Lower lobe of right lung (tissue), 2 donors: Measurements from ENCODE around the gene NTM. TPM values are rescaled to one million over a fixed set of nuclear protein-coding genes. Genes with fewer than 3 reads are reported as not detected.

Experiments used
- ATAC-seq, 2 donors: fragments of 200-7000 bp; cut with Tn5 transposase; one replicate each; pipeline ENCODE4 v1.9.1; 2020 to 2022; ENCODE audit warnings: mild to moderate bottlenecking in 2 of 2, moderate library complexity in 2 of 2
- DNase-seq: peaks from one replicate; pipeline ENCODE4 v3.0.0-alpha.2; 2020
- H3K27ac ChIP-seq: fragments of 200-600 bp; one replicate; pipeline ENCODE4 v1.8.0; 2022
- H3K27me3 ChIP-seq: fragments of 200-600 bp; one replicate; pipeline ENCODE4 v1.8.0; 2022; ENCODE audit warnings: low read depth
- H3K36me3 ChIP-seq: fragments of 200-600 bp; one replicate; pipeline ENCODE4 v1.8.0; 2022; ENCODE audit warnings: mild to moderate bottlenecking
- H3K4me1 ChIP-seq: fragments of 200-600 bp; one replicate; pipeline ENCODE4 v1.8.0; 2022
- H3K4me3 ChIP-seq: fragments of 200-600 bp; one replicate; pipeline ENCODE4 v1.8.0; 2022; ENCODE audit warnings: mild to moderate bottlenecking
- H3K9me3 ChIP-seq: fragments of 200-600 bp; one replicate; pipeline ENCODE4 v1.8.0; 2022
- intact Hi-C: fragments of 100-400 bp; cut with DNase I; formaldehyde crosslinking; loops from one replicate; pipeline ENCODE4 v1.11.0; 2022
- total RNA-seq: library from RNA; stranded (reverse); fragmentation: NEBNext Ultra II Directional; extraction: Animal tissue kit (Norgen Biotek cat#: 25700); gene quantifications from one replicate; pipeline ENCODE4 v1.2.1, GENCODE V29; 2021
- TF ChIP-seq, protein P1 (sequence below): fragments of 200-600 bp; IDR thresholded peaks from one replicate; pipeline ENCODE4 v1.8.0; 2022; ENCODE audit warnings: antibody characterized with exemption, mild to moderate bottlenecking
- donor health status: DM: no; HTN: yes; CAD: no; lungs with severe emphysema.

Gene NTM
- total RNA-seq, 1 donor from 2014 or later, result 2.3 TPM

DNA sequence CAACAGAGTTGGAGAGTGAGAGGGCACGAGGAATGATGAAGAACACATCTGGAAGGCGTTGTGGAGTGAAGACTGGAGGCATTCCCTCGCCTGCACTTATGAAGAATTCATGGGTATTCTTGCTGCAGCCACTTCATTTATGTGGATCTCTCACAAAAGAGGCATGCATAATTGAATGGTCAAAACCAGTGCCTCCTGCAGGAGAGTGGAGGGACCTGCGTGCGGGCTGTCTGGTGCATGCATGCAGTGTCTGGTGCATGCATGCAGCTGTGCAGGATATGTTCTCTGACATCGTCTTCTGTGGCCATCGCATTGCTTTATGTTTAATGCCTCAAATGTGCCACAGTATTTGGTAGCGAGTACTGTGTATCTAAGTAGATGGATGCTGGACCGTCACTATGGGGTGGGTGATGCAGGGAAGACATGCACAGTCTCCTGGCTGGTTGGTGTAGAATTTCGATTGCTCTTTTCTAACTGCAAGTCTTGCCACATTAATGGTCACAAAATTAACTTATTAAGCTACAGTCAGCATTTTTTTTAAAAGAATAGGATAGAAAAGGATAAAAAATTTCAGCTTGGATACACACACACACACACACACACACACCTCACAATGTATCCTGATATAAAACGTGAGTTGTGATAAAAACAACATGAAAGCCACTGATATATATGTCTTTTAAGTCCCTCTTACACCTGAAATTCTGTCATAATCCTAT is 20.9 kb upstream of the NTM start:
- TF ChIP-seq, protein P1, sequence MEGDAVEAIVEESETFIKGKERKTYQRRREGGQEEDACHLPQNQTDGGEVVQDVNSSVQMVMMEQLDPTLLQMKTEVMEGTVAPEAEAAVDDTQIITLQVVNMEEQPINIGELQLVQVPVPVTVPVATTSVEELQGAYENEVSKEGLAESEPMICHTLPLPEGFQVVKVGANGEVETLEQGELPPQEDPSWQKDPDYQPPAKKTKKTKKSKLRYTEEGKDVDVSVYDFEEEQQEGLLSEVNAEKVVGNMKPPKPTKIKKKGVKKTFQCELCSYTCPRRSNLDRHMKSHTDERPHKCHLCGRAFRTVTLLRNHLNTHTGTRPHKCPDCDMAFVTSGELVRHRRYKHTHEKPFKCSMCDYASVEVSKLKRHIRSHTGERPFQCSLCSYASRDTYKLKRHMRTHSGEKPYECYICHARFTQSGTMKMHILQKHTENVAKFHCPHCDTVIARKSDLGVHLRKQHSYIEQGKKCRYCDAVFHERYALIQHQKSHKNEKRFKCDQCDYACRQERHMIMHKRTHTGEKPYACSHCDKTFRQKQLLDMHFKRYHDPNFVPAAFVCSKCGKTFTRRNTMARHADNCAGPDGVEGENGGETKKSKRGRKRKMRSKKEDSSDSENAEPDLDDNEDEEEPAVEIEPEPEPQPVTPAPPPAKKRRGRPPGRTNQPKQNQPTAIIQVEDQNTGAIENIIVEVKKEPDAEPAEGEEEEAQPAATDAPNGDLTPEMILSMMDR, result no peak
- ATAC-seq (no peak), DNase-seq (no peak)
- Histone ChIP-seq H3K27me3 (no peaks in the 10 kb centered on the region), H3K27ac (no peak overlapping the region), H3K4me1 (no peaks in the 10 kb centered on the region), H3K4me3 (no peak overlapping the region), H3K36me3 (no peaks in the 10 kb centered on the region), H3K9me3 (no peaks in the 10 kb centered on the region)
- intact Hi-C loops, result no loop called here

DNA sequence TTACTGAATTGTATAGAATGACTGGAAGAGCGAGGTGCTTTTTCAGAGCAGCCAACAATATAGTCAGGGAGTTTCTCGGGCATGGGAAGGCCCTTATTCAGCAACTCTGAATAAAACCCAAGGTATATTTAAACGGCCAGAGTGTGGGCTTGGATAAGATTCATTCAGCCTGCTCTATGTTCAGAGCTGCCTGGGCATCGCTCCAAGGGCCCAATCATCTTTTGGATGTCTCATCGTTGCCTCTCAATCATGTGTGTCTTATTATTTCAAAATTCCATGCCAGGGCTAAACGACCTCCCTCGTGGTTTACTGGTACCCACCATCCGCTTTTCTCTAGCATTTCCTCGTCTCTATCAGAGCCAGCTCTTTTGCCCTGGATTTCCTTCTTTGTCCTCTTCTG is 19.5 kb upstream of the NTM start:
- no peaks in the 10 kb centered on the region for H3K4me1 ChIP-seq
- H3K9me3 ChIP-seq, result no peaks in the 10 kb centered on the region
- no peak for ATAC-seq
- H3K4me3 ChIP-seq, result no peak overlapping the region
- no peak overlapping the region for H3K27ac ChIP-seq
- no peaks in the 10 kb centered on the region for H3K36me3 ChIP-seq
- H3K27me3 ChIP-seq, result no peaks in the 10 kb centered on the region
- DNase-seq, result no peak
- TF ChIP-seq, protein P1, result no peak
- intact Hi-C loops, result no loop called here

DNA sequence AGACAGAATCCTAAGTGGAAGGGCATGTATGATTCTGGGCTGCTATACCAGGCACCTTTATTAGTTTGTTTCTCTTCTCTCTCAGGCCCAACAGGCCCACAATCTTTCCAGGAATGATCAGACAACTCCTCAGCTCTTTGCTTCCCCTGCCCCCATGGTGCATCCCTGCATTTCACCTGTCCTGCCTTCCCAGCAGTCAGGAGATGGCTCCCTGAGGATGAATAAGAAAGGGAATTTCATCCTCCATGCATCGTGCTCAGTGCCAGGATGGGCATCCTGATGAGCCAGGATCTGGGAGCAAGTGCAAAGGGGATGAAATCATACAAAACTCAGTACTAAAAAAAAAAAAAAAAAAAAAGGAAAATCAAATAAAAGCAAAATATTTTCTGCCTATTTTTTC is 18.6 kb upstream of the NTM start:
- TF ChIP-seq, protein P1, result no peak
- H3K27me3 ChIP-seq, result no peaks in the 10 kb centered on the region
- intact Hi-C loops, result no loop called here
- no peaks in the 10 kb centered on the region for H3K36me3 ChIP-seq
- ATAC-seq, result no peak
- H3K9me3 ChIP-seq, result no peaks in the 10 kb centered on the region
- no peaks in the 10 kb centered on the region for H3K4me1 ChIP-seq
- no peak overlapping the region for H3K4me3 ChIP-seq
- DNase-seq, result no peak
- H3K27ac ChIP-seq, result no peak overlapping the region

DNA sequence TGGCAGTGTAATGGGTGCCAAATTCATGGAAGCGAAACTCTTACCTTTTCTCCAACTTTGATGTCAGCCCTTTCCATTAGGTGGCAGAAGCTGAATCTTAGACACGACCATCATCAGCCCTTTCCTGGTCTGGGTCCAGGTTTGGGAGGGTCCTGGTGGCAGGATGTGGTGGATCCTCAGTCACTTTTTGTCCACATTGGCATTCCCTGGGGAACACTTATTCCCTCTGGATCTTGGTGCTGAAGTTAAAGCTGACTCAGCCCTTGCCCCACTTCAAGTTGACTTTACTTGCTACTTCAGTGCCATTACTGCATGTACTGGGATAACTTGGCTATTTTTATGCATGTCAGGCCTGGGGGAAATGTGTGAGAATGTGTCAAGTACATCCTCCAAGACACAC is 16.6 kb upstream of the NTM start:
- Histone ChIP-seq H3K27ac (no peak overlapping the region), H3K36me3 (no peaks in the 10 kb centered on the region), H3K4me1 (no peaks in the 10 kb centered on the region), H3K4me3 (no peak overlapping the region), H3K27me3 (no peaks in the 10 kb centered on the region), H3K9me3 (no peaks in the 10 kb centered on the region)
- ATAC-seq (no peak), DNase-seq (no peak)
- intact Hi-C loops, result no loop called here
- TF ChIP-seq, protein P1, result no peak

DNA sequence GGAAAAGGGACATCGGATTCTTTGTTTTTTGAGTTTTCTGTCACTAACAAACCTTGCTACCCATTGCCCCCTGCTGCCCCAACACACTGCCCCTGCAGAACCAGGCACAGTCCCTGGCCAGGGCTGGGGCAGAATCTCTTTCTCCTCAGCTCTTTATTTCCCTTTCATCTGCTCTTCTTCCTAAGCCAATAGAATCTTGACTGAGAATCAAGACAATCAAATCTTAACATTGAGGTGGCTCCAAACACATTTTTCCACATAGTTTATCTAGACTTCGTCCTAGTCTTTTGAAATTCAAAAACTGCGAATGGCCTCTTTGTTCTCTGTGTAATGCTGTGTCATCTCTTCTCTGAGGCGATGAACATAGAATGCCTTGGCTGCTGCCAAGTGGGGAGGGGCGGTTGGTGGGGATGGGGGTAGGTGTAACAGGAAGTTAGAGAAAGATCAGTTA is 16.1 kb upstream of the NTM start:
- no peak for ATAC-seq
- H3K36me3 ChIP-seq, result no peaks in the 10 kb centered on the region
- H3K27me3 ChIP-seq, result no peaks in the 10 kb centered on the region
- H3K4me1 ChIP-seq, result no peaks in the 10 kb centered on the region
- no peak overlapping the region for H3K4me3 ChIP-seq
- H3K27ac ChIP-seq, result no peak overlapping the region
- TF ChIP-seq, protein P1, result no peak
- no peak for DNase-seq
- intact Hi-C loops, result no loop called here
- no peaks in the 10 kb centered on the region for H3K9me3 ChIP-seq
